Kidney capillary endothelial cell (primary cell): ENCODE results near the gene ZNF785.
"Not testable (repeated sequence)": the region's sequence is repeated elsewhere in the genome, so short reads cannot be mapped to it uniquely, and the experiment has no call there.

Source experiments
- DNase-seq: peaks from one replicate; pipeline ENCODE4 v3.0.0-alpha.2; 2018; ENCODE audit warnings: low spot score

Gene ZNF785

GRCh38 chr16:30565526-30565925 lies 20.0 kb downstream of the ZNF785 start:
- no peak for DNase-seq

- no peak for DNase-seq
These were observed 23.5 kb downstream of the ZNF785 start for GRCh38 chr16:30562021-30562420.

DNA sequence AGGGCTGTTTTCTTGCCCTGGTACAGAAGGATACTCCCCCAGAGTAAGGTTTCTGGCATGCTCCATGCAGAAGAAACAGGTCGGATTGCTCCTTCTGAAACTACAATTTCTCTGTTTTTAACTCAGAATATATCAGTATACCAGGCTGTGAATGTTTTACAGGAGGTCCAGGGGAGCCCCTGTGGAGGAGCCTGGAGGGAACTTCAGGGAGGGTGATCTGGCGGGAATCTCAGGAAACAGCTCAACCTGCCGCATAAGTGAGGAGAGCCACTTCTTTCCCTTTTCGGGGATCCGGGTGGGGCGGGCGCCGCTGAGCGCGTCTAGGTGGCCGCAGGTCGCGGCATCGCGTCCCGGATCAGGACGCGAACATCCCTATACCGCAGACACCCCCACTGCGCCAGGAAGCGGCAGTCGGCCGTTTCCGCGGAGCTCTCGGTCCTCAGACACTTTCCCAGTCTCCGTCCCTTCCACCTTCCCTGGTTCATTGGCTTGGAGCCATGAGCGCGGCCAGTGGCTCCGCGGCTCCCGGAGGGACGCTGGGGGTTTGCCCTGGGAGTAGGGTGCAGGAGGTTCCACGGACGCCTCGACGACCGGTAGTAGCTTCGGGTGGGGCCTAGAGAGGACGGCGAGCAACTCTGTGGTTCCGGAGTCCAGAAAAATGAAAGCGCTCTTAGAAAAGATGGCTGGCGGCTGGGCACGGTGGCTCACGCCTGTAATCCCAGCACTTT lies 24.2 kb downstream of the ZNF785 start:
- DNase-seq, result no peak

- no peak for DNase-seq
These were observed 25.8 kb downstream of the ZNF785 start for GRCh38 chr16:30559690-30560089.

DNA sequence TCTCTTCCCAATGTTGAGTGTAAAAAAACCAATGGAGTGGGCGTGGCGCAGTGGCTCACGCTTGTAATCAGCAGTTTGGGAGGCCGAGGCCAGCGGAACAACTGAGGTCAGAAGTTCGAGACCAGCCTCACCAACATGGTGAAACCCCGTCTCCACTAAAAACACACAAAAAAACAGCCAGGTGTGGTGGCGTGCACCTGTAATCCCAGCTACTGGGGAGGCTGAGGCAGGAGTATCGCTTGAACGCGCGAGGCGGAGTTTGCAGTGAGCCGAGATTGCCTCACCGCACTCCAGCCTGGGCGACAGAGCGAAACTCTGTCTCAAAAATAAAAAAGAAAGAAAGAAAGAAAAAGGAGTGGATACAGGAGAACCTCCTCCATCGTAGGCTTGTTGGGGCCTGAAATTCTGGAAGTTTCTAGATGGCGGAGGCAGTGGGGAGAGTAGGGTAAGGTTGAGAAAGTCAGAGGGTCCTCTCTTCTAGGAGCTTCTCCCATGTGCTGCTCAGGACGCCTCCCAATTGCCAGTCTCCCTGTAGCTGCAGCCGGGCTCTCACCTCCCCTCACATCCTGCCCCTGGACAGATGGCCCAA lies 26.6 kb downstream of the ZNF785 start:
- DNase-seq, result no peak

- DNase-seq, result peak; percentile 98
These were observed 27.3 kb downstream of the ZNF785 start, which contains the start of gene ZNF764 for GRCh38 chr16:30557957-30558788. Gene ZNF764 (minus strand): TSS chr16:30558374. CDS start chr16:30558182, 192 bp downstream.

- no peak for DNase-seq
These were observed 27.9 kb downstream of the ZNF785 start for GRCh38 chr16:30557707-30557956.

DNA sequence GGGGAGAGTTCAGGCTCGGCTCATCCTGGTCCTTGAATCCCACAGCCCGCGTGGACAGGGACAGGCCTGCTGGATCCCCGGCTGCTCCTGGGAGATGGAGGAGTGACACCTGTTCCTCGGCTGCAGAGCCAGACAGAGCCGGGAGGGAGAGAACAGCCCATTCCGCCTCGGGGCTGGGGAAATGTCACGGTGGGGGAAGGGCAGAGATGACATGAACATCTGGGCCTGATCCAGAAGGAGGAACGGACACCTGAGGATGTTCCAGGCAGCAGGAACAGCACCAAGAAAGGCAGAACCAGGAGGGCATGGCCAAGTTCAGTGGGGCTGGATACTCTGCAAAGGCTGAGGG lies 29.4 kb downstream of the ZNF785 start:
- no peak for DNase-seq

DNA sequence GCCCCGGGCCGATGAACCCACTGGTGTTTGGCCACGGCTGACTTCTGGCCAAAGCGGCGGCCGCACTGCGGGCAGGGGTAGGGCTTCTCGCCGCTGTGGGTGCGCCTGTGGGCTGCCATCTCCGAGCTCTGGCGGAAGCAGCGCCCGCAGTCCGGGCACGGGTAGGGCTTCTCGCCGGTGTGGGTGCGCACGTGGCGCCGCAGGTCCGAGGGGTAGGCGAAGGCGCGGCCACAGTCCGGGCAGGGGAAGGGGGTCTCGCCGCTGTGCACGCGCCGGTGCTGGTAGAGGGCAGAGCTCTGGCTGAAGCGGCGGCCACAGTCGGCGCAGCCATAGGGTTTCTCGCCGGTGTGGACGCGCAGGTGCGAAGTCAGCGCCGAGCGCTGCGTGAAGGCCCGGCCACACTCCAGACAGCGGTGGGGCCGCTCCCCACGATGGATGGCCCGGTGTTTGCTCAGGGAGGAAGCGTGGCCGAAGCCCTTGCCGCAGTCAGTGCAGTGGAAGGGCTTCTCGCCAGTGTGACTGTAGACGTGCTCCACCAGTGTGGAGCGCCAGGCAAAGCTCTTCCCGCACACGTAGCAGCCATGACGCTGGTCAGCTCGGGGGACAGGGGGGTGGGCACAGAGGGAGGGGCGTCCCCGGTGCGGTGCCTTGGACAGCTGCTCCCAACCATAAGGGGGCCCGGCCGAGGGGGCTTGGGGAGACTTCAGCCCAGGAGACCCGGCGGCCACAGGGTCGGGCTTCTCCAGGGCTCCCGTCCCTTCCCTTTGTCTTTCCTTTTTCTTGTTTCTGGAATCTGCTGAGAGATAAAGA lies 30.0 kb downstream of the ZNF785 start:
- DNase-seq, result no peak

- peak; percentile 66 for DNase-seq
These were observed 30.8 kb downstream of the ZNF785 start for GRCh38 chr16:30554557-30555314.

GRCh38 chr16:30553393-30553899 lies 32.1 kb downstream of the ZNF785 start:
- no peak for DNase-seq

GRCh38 chr16:30552956-30553355 lies 32.5 kb downstream of the ZNF785 start:
- DNase-seq, result no peak

GRCh38 chr16:30551781-30552180 lies 33.7 kb downstream of the ZNF785 start:
- DNase-seq, result no peak

- DNase-seq, result no peak
These were observed 36.9 kb downstream of the ZNF785 start for GRCh38 chr16:30548416-30549253.

DNA sequence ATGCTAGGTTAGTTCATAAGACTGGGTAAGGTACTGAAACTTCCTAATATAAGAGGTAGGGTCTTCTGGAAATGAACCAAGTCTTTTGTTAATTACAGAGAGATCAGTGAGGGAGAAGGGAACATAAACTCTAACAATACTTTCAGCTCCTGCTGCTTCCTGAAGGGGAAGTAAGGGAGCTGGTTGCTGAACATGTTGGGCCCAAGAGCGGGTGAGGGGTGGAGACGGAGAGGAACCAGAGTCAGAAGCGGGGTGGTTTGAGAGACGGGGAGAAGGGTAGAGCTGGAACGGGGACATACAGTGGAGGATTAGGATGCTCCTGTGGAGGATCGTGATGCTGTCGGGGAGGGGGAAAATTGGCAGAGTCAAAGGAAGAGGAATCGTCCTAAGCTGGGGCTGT lies 39.4 kb downstream of the ZNF785 start:
- DNase-seq, result no peak

- no peak for DNase-seq
These were observed 42.4 kb downstream of the ZNF785 start for GRCh38 chr16:30543067-30543466.

GRCh38 chr16:30541502-30542329 lies 43.8 kb downstream of the ZNF785 start:
- DNase-seq, result peak; percentile 75

- DNase-seq, result not testable (repeated sequence)
These were observed 44.5 kb downstream of the ZNF785 start for GRCh38 chr16:30540916-30541464.

GRCh38 chr16:30539986-30540526 lies 45.4 kb downstream of the ZNF785 start:
- not testable (repeated sequence) for DNase-seq
